GM18873 (cell line): Measurements from ENCODE around the gene PLEKHH2.

Experiments used
- ATAC-seq: cut with Tn5 transposase; IDR thresholded peaks from one replicate; pipeline ENCODE4 v1.9.1; 2021; ENCODE audit warnings: mild to moderate bottlenecking, moderate library complexity, moderate number of reproducible peaks; ENCODE audit not compliant: unreplicated experiment, low FRiP score

PLEKHH2 gene

GRCh38 chr2:43752302-43752701, 115.2 kb downstream of the PLEKHH2 start:
- no peak for ATAC-seq

- ATAC-seq, result no peak
Measured at GRCh38 chr2:43754180-43754579, 117.1 kb downstream of the PLEKHH2 start.

GRCh38 chr2:43758739-43759138, 121.7 kb downstream of the PLEKHH2 start:
- ATAC-seq, result no peak

- ATAC-seq, result no peak
Measured at GRCh38 chr2:43759195-43759594, 122.1 kb downstream of the PLEKHH2 start.

- ATAC-seq, result no peak
Measured at GRCh38 chr2:43762286-43762685, 125.2 kb downstream of the PLEKHH2 start.

GRCh38 chr2:43763091-43763490, 126.0 kb downstream of the PLEKHH2 start:
- ATAC-seq, result no peak

GRCh38 chr2:43764086-43764705, 127.1 kb downstream of the PLEKHH2 start:
- no peak for ATAC-seq

GRCh38 chr2:43766006-43766405, 128.9 kb downstream of the PLEKHH2 start:
- ATAC-seq, result no peak

GRCh38 chr2:43773876-43774613, 137.0 kb downstream of the PLEKHH2 start, which contains the start of gene DYNC2LI1:
Gene DYNC2LI1, plus strand, starts transcription at chr2:43774039. Its CDS starts 100 bp downstream, at chr2:43774139.
- peak; percentile 98 for ATAC-seq

GRCh38 chr2:43774617-43775016, 137.6 kb downstream of the PLEKHH2 start:
- no peak for ATAC-seq

GRCh38 chr2:43776324-43776723, 139.3 kb downstream of the PLEKHH2 start:
- ATAC-seq, result no peak

- no peak for ATAC-seq
Measured at GRCh38 chr2:43777306-43777926, 140.4 kb downstream of the PLEKHH2 start.

- no peak for ATAC-seq
Measured at GRCh38 chr2:43778233-43778632, 141.2 kb downstream of the PLEKHH2 start.

GRCh38 chr2:43787895-43788294, 150.8 kb downstream of the PLEKHH2 start:
- no peak for ATAC-seq

GRCh38 chr2:43788646-43789045, 151.6 kb downstream of the PLEKHH2 start:
- no peak for ATAC-seq

- ATAC-seq, result no peak
Measured at GRCh38 chr2:43790147-43790546, 153.1 kb downstream of the PLEKHH2 start.

- ATAC-seq, result no peak
Measured at GRCh38 chr2:43791035-43791765, 154.1 kb downstream of the PLEKHH2 start.

GRCh38 chr2:43792653-43793052, 155.6 kb downstream of the PLEKHH2 start:
- no peak for ATAC-seq

- ATAC-seq, result no peak
Measured at GRCh38 chr2:43794956-43795355, 157.9 kb downstream of the PLEKHH2 start.

- no peak for ATAC-seq
Measured at GRCh38 chr2:43796206-43796605, 159.1 kb downstream of the PLEKHH2 start.

GRCh38 chr2:43798300-43798699, 161.2 kb downstream of the PLEKHH2 start:
- no peak for ATAC-seq
